ENCODE results near the gene EXOC6B.

The EXOC6B gene

GRCh38 chr2:72127401-72128058, 698.3 kb downstream of the EXOC6B start:
- DNase-seq (ENCODE audit: low read depth in 2 of 2, low spot score in 1 of 2) = no peak

GRCh38 chr2:72126186-72127100, 699.4 kb downstream of the EXOC6B start:
- DNase-seq (ENCODE audit: low read depth in 2 of 2, low spot score in 1 of 2) = no peak

Data from stimulated activated CD8-positive, alpha-beta memory T cell treated with anti-CD3 and anti-CD28 coated beads, Interleukin-4, amount 100 ng/mL, for 1 hour (primary cell).